H1 (cell line): ENCODE data around the gene MCMBP. TPM values are rescaled to one million over a fixed set of nuclear protein-coding genes. Genes with fewer than 3 reads are reported as not detected.

Source experiments
- ASH2L ChIP-seq: fragments of 200-600, 300-600 bp; sonication (generic); IDR thresholded peaks from one replicate; pipeline ENCODE4 v1.7.1; 2017; ENCODE audit warnings: low read length
- BCL11A ChIP-seq, 2 experiments: IDR thresholded peaks; one replicate each; pipeline ENCODE4 v1.6.1; 2011; ENCODE audit warnings: low read depth in 2 of 2, low read length in 2 of 2, mild to moderate bottlenecking in 2 of 2
- CBX5 ChIP-seq: fragments of 300-800, 300-1000 bp; sonication (generic); IDR thresholded peaks from 2 replicates; pipeline ENCODE4 v1.7.1; 2016; ENCODE audit warnings: antibody characterized with exemption, low read length, low read depth
- CBX8 ChIP-seq: fragments of 300-800, 300-1000 bp; sonication (generic); IDR thresholded peaks from 2 replicates; pipeline ENCODE4 v1.7.1; 2016; ENCODE audit warnings: low read depth, low read length, borderline replicate concordance
- GABPA ChIP-seq: IDR thresholded peaks from 2 replicates; pipeline ENCODE4 v1.6.1; 2011; ENCODE audit warnings: mild to moderate bottlenecking, low read length, moderate library complexity, borderline replicate concordance; ENCODE audit not compliant: insufficient read depth
- NRF1 ChIP-seq: IDR thresholded peaks from 2 replicates; pipeline ENCODE4 v1.6.1; 2011; ENCODE audit warnings: mild to moderate bottlenecking, low read depth, low read length, improper control_type of control experiment
- RNF2 ChIP-seq: fragments of 200-900, 300-1000 bp; sonication (generic); IDR thresholded peaks from 2 replicates; pipeline ENCODE4 v1.7.1; 2016; ENCODE audit warnings: borderline replicate concordance, low read depth, mild to moderate bottlenecking, antibody characterized with exemption, low read length; ENCODE audit not compliant: poor library complexity, severe bottlenecking; ENCODE audit errors: missing control alignments
- TCF12 ChIP-seq: IDR thresholded peaks from 2 replicates; pipeline ENCODE4 v1.6.1; 2011; ENCODE audit warnings: low read depth, mild to moderate bottlenecking, low read length
- polyA plus RNA-seq, 7 experiments: library from polyadenylated mRNA; depleted of rRNA in 3 of 7; stranded (reverse) in 5 of 7; unstranded in 2 of 7; fragments of >200 nt in 5 of 7; fragments of 200-250 nt in 2 of 7; gene quantifications; 1 replicate in 5 of 7; 2 replicates in 1 of 7; 4 replicates in 1 of 7; pipeline versions ENCODE4 v1.2.1 to v1.2.3, GENCODE V29; 2011 to 2013; ENCODE audit warnings: missing spikeins in 2 of 7, mixed read lengths in 2 of 7
- total RNA-seq: library from RNA; stranded (reverse); fragmentation: NEBNext Ultra II Directional; extraction: Animal tissue kit (Norgen Biotek cat#: 25700); gene quantifications from 2 replicates; pipeline ENCODE4 v1.2.1, GENCODE V29; 2021

The MCMBP gene
- total and polyA plus RNA-seq, 2 of the 8 experiments (the other 6 are each of a cell fraction or from before 2014, with no cell fraction given) = 67.3 to 81.7 TPM

DNA sequence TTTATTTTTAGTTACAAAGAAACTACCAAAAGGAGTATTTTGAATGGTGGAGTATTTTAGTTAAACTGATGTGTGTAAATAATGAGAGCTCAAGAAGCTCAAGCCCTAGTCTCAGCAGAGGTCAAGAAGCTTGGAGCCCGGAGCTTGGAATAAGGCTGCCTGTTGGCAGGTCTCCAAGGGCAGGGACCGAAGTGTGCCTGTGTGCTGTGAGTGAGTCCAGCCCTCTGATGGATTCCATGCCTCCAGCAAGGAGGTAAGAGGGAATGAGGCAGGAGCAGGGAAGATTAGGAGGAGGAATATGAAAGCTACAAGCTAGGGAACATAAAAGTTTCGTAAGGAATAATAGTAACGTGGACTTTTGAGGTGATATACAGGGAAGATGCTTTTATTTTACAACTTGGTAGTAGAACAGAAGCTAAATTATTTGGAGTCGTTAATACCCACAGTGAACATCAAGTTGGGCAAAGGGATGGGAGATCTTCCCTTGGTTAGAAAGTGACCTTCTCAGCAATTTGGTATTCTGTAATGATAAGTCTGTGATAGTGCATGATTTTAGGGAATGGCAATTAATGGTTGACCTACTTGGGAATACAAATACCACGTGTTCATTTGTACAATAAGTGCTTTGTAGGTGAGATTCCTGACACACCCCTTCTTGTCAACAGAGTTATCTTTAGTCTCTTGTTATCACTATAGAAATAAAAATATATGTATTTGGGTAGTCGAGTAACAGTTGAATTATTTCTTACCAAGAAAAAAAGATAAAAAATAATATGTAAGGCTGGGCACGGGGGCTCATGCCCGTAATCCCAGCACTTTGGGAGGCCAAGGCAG, 24.5 kb upstream of the MCMBP start (continued):
- TF ChIP-seq GABPA (no peak), TCF12 (no peak), CBX5 (no peak), ASH2L (no peak), NRF1 (no peak), BCL11A (IDR thresholded peaks at IDR 0.05; ENCODE audit: low read depth in 2 of 2, low read length in 2 of 2) (no peak), CBX8 (no peak), RNF2 (no peak)
